Liver (tissue), 9 donors: ENCODE data around the gene SIX1. TPM values are rescaled to one million over a fixed set of nuclear protein-coding genes. Genes with fewer than 3 reads are reported as not detected.

ENCODE experiments used
- DNase-seq: peaks from one replicate; pipeline ENCODE4 v3.0.0-alpha.2; 2017; ENCODE audit warnings: low spot score
- H3K27ac ChIP-seq, 2 donors: one replicate each; pipeline ENCODE4 v1.7.0; 2013; ENCODE audit warnings: inconsistent platforms in 2 of 2, low read length in 2 of 2, control low read depth in 1 of 2, low read depth in 1 of 2, mild to moderate bottlenecking in 1 of 2
- H3K27me3 ChIP-seq, 4 donors: one replicate each; pipeline versions ENCODE4 v1.6.1 to v1.7.0; 2013; ENCODE audit warnings: low read length in 3 of 4, inconsistent platforms in 1 of 4, mild to moderate bottlenecking in 1 of 4, moderate library complexity in 1 of 4; ENCODE audit not compliant: control insufficient read depth in 4 of 4, insufficient read depth in 4 of 4
- H3K36me3 ChIP-seq, 4 donors: one replicate each; pipeline versions ENCODE4 v1.6.1 to v1.7.0; 2013; ENCODE audit warnings: low read length in 3 of 4, mild to moderate bottlenecking in 3 of 4, low read depth in 1 of 4, moderate library complexity in 1 of 4; ENCODE audit not compliant: control insufficient read depth in 4 of 4, insufficient read depth in 3 of 4
- H3K4me1 ChIP-seq, 4 donors: one replicate each; pipeline versions ENCODE4 v1.6.1 to v1.7.0; 2013; ENCODE audit warnings: low read length in 3 of 4, mild to moderate bottlenecking in 3 of 4, moderate library complexity in 1 of 4; ENCODE audit not compliant: control insufficient read depth in 4 of 4, insufficient read depth in 4 of 4
- H3K4me3 ChIP-seq, 3 donors: one replicate each; pipeline versions ENCODE4 v1.6.1 to v1.7.0; 2013; ENCODE audit warnings: low read length in 3 of 3, control low read depth in 1 of 3, low read depth in 1 of 3, mild to moderate bottlenecking in 1 of 3
- H3K9ac ChIP-seq, 2 donors: one replicate each; pipeline ENCODE4 v1.7.0; 2013; ENCODE audit warnings: low read length in 2 of 2, mild to moderate bottlenecking in 2 of 2, moderate library complexity in 2 of 2, control low read depth in 1 of 2, low read depth in 1 of 2
- H3K9me3 ChIP-seq, 4 donors: one replicate each; pipeline versions ENCODE4 v1.6.1 to v1.7.0; 2013; ENCODE audit warnings: low read length in 3 of 4; ENCODE audit not compliant: control insufficient read depth in 4 of 4
- EGR1 ChIP-seq, 2 donors: IDR thresholded peaks; 2 replicates each; pipeline ENCODE4 v1.6.1; 2016 to 2018; ENCODE audit warnings: antibody characterized with exemption in 2 of 2, low read depth in 2 of 2
- FOXA1 ChIP-seq: IDR thresholded peaks from 2 replicates; pipeline ENCODE4 v1.6.1; 2016; ENCODE audit warnings: antibody characterized with exemption
- GABPA ChIP-seq, 2 donors: IDR thresholded peaks in 1 of 2; conservative IDR thresholded peaks in 1 of 2; 2 replicates each; pipeline ENCODE4 v1.6.1; 2016; ENCODE audit warnings: antibody characterized with exemption in 2 of 2, mild to moderate bottlenecking in 1 of 2, moderate library complexity in 1 of 2
- HNF4G ChIP-seq: IDR thresholded peaks from 2 replicates; pipeline ENCODE4 v1.6.1; 2016; ENCODE audit warnings: antibody characterized with exemption
- JUND ChIP-seq, 2 donors: IDR thresholded peaks; 2 replicates each; pipeline ENCODE4 v1.6.1; 2016; ENCODE audit warnings: antibody characterized with exemption in 2 of 2
- RAD21 ChIP-seq, 2 donors: IDR thresholded peaks; 2 replicates each; pipeline ENCODE4 v1.6.1; 2016; ENCODE audit warnings: antibody characterized with exemption in 2 of 2, mild to moderate bottlenecking in 2 of 2
- RXRA ChIP-seq, 2 donors: IDR thresholded peaks; 2 replicates each; pipeline ENCODE4 v1.6.1; 2017 to 2018; ENCODE audit warnings: antibody characterized with exemption in 2 of 2, mild to moderate bottlenecking in 1 of 2
- SP1 ChIP-seq: IDR thresholded peaks from 2 replicates; pipeline ENCODE4 v1.6.1; 2018; ENCODE audit warnings: antibody characterized with exemption, mild to moderate bottlenecking
- TAF1 ChIP-seq: conservative IDR thresholded peaks from 2 replicates; pipeline ENCODE4 v1.6.1; 2016; ENCODE audit warnings: antibody characterized with exemption, mild to moderate bottlenecking
- YY1 ChIP-seq: IDR thresholded peaks from 2 replicates; pipeline ENCODE4 v1.6.1; 2016; ENCODE audit warnings: antibody characterized with exemption, mild to moderate bottlenecking
- WGBS: extraction: QIAGEN DNeasy Blood & Tissue Kit; methylation state at CpG from one replicate; pipeline ENCODE4 v1.1.7; 2013; 5-methylcytosine and 5-hydroxymethylcytosine counted together
- polyA plus RNA-seq, 2 donors: library from polyadenylated mRNA; stranded (reverse) in 1 of 2; unstranded in 1 of 2; fragments of 200-250 nt in 1 of 2; fragments of >200 nt in 1 of 2; fragmentation: Nextera tagmentation in 1 of 2; extraction: Ambion mirVana in 1 of 2; gene quantifications; one replicate each; pipeline versions ENCODE4 v1.2.1 to v1.2.3, GENCODE V29; 2013 to 2015
- total RNA-seq, 2 donors: library from RNA; depleted of rRNA; stranded (reverse); fragments of >200 nt; gene quantifications; one replicate each; pipeline ENCODE4 v1.2.3, GENCODE V29; 2014
- TF ChIP-seq, protein P1 (sequence below): IDR thresholded peaks from 2 replicates; pipeline ENCODE4 v1.6.1; 2016; ENCODE audit warnings: antibody characterized with exemption, mild to moderate bottlenecking
- TF ChIP-seq, protein P2 (sequence below): IDR thresholded peaks from 2 replicates; pipeline ENCODE4 v1.6.1; 2016; ENCODE audit warnings: antibody characterized with exemption
- TF ChIP-seq, protein P3 (sequence below): fragments of 150-350 bp; IDR thresholded peaks from 2 replicates; pipeline ENCODE4 v1.5.1; 2017; ENCODE audit warnings: improper control_type of control experiment, low read depth, low read length; ENCODE audit not compliant: missing input control
- TF ChIP-seq, protein P4 (sequence below): IDR thresholded peaks from 2 replicates; pipeline ENCODE4 v1.6.1; 2016; ENCODE audit warnings: antibody characterized with exemption
- donor health status: healthy.
- donor health status: healthy.
- donor health status: healthy.
- donor health status: healthy.
- donor health status: healthy.

SIX1 gene
- total and polyA plus RNA-seq, 4 donors, result not detected

DNA sequence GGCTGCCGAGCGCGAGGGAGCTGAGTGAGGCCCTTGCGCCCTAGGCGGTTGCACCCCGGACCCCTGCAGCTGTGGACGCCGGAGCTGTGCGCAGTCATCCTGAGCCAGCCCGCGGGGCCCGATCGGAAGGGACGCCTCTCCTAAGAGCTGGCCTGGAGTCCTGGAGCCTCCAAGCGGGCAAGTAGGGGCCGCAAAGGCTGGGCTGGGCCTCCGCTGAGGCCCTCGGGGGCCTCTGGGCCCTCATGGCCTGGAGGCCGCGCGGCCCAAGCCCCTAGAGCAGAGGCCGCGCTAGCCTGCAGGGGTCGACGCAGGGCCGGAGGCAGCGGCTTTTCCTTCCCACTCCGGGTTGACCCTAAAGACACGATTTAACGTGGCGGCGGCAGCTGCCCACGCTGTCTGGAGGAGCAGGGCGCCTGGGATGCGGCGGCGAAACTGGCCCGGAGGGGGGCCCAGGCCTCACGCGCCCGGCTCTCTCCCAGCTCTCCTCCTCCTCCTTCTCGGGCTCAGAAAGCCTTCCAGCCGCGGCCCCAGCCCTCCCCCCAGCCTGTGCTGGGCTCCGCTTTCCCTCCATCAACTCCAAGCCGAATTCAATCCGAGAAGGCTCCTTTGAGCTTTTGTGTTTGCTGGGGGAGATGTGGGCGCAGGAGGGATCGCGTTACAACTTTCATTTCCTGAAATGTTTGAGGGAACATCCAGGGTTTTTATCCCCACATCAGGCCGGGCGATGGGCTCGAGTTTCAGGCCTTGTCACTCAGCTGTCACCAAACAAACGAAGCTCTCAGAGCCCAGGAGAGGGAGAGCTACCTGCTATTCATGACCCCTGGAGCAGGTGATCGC, 11.6 kb downstream of the SIX1 start:
- 7% methylated on average over 55 of the region's 55 CpGs for WGBS
- TF ChIP-seq JUND (IDR thresholded peaks at IDR 0.05) (no peak), RXRA (IDR thresholded peaks at IDR 0.05) (no peak), SP1 (no peak), TAF1 (no peak), RAD21 (IDR thresholded peaks at IDR 0.05) (no peak), HNF4G (no peak), YY1 (no peak), FOXA1 (no peak), EGR1 (IDR thresholded peaks at IDR 0.05; ENCODE audit: low read depth in 2 of 2) (no peak), GABPA (IDR thresholded peaks at IDR 0.05 in 1 of 2, conservative IDR thresholded peaks at IDR 0.05 in 1 of 2) (no peak)
- TF ChIP-seq, protein P1, sequence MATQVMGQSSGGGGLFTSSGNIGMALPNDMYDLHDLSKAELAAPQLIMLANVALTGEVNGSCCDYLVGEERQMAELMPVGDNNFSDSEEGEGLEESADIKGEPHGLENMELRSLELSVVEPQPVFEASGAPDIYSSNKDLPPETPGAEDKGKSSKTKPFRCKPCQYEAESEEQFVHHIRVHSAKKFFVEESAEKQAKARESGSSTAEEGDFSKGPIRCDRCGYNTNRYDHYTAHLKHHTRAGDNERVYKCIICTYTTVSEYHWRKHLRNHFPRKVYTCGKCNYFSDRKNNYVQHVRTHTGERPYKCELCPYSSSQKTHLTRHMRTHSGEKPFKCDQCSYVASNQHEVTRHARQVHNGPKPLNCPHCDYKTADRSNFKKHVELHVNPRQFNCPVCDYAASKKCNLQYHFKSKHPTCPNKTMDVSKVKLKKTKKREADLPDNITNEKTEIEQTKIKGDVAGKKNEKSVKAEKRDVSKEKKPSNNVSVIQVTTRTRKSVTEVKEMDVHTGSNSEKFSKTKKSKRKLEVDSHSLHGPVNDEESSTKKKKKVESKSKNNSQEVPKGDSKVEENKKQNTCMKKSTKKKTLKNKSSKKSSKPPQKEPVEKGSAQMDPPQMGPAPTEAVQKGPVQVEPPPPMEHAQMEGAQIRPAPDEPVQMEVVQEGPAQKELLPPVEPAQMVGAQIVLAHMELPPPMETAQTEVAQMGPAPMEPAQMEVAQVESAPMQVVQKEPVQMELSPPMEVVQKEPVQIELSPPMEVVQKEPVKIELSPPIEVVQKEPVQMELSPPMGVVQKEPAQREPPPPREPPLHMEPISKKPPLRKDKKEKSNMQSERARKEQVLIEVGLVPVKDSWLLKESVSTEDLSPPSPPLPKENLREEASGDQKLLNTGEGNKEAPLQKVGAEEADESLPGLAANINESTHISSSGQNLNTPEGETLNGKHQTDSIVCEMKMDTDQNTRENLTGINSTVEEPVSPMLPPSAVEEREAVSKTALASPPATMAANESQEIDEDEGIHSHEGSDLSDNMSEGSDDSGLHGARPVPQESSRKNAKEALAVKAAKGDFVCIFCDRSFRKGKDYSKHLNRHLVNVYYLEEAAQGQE, result no peak
- TF ChIP-seq, protein P2, sequence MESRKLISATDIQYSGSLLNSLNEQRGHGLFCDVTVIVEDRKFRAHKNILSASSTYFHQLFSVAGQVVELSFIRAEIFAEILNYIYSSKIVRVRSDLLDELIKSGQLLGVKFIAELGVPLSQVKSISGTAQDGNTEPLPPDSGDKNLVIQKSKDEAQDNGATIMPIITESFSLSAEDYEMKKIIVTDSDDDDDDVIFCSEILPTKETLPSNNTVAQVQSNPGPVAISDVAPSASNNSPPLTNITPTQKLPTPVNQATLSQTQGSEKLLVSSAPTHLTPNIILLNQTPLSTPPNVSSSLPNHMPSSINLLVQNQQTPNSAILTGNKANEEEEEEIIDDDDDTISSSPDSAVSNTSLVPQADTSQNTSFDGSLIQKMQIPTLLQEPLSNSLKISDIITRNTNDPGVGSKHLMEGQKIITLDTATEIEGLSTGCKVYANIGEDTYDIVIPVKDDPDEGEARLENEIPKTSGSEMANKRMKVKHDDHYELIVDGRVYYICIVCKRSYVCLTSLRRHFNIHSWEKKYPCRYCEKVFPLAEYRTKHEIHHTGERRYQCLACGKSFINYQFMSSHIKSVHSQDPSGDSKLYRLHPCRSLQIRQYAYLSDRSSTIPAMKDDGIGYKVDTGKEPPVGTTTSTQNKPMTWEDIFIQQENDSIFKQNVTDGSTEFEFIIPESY, result no peak
- TF ChIP-seq, protein P3, sequence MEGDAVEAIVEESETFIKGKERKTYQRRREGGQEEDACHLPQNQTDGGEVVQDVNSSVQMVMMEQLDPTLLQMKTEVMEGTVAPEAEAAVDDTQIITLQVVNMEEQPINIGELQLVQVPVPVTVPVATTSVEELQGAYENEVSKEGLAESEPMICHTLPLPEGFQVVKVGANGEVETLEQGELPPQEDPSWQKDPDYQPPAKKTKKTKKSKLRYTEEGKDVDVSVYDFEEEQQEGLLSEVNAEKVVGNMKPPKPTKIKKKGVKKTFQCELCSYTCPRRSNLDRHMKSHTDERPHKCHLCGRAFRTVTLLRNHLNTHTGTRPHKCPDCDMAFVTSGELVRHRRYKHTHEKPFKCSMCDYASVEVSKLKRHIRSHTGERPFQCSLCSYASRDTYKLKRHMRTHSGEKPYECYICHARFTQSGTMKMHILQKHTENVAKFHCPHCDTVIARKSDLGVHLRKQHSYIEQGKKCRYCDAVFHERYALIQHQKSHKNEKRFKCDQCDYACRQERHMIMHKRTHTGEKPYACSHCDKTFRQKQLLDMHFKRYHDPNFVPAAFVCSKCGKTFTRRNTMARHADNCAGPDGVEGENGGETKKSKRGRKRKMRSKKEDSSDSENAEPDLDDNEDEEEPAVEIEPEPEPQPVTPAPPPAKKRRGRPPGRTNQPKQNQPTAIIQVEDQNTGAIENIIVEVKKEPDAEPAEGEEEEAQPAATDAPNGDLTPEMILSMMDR, result no peak
- TF ChIP-seq, protein P4, sequence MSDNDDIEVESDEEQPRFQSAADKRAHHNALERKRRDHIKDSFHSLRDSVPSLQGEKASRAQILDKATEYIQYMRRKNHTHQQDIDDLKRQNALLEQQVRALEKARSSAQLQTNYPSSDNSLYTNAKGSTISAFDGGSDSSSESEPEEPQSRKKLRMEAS, result no peak
- peak overlapping the region in 1 of 3 donors; percentile 26 for H3K4me3 ChIP-seq
- H3K9ac ChIP-seq, result no peak overlapping the region
- no peak overlapping the region for H3K27ac ChIP-seq
- peaks cover 6 to 30% (median 17%) of the 10 kb centered on the region in 4 donors for H3K27me3 ChIP-seq
- peaks cover 0 to 4% (median 0%) of the 10 kb centered on the region in 4 donors for H3K9me3 ChIP-seq
- H3K4me1 ChIP-seq, result peaks cover 6 to 18% (median 10%) of the 10 kb centered on the region in 4 donors
- no peak for DNase-seq
- H3K36me3 ChIP-seq, result no peaks in the 10 kb centered on the region
